RWPE1 (cell line): ENCODE measurements around the gene WDR5.
A peak's percentile ranks its signal among the peaks of the same experiment; 100 is the strongest.

Experiments used
- CTCF ChIA-PET: fragments of 350-600 bp; sonication (Branson Sonifier 250); formaldehyde crosslinking; extraction: SDS; loops from one replicate; lab custom pipeline; 2021; lab: Yijun Ruan, JAX
- POLR2A ChIA-PET: fragments of 400-600 bp; formaldehyde crosslinking; extraction: SDS; loops from one replicate; lab custom pipeline; 2020; ENCODE audit warnings: antibody characterized with exemption; ENCODE audit not compliant: low non-redundant PET; lab: Yijun Ruan, JAX
- DNase-seq: peaks from one replicate; pipeline ENCODE4 v3.0.0; 2012; ENCODE audit warnings: low spot score
- H3K27ac ChIP-seq: fragments of 450-650 bp; 2 replicates; pipeline ENCODE4 v1.5.1; 2017
- TF ChIP-seq, protein P1 (sequence below): fragments of 450-650 bp; conservative IDR thresholded peaks from 2 replicates; pipeline ENCODE4 v1.5.1; 2017; ENCODE audit warnings: low read depth, mild to moderate bottlenecking

WDR5 gene

DNA sequence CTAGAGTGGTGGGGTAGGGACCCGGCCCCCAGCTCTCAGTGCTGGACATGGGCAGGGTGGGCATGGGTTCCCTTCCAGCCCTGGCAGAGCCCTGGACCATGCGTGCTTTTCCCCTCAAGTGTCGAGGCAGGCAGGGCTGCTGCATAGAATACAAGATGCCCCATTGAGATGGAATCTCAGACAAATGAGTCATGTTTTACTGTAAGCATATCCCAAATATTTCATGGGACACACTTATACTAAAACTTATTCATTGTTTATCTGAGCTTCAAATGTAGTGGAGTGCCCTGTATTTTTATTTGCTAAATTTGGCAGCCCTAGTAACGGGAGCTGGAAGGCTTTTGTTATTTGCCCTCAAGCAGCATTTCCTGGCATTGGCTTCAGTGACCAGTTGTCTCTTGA lies 31.6 kb downstream of the WDR5 start:
- ChIA-PET CTCF (interaction anchor here (1.1 kb wide), 1 partner anchor 50 kb away, joined by 4 read pairs; no protein-coding TSS in a partner anchor), POLR2A (interaction anchor here (0.7 kb wide), 1 partner anchor 271 kb away, joined by 3 read pairs; no protein-coding TSS in a partner anchor)
- no peak overlapping the region; the same call in none of the 2 replicates for H3K27ac ChIP-seq
- TF ChIP-seq, protein P1, sequence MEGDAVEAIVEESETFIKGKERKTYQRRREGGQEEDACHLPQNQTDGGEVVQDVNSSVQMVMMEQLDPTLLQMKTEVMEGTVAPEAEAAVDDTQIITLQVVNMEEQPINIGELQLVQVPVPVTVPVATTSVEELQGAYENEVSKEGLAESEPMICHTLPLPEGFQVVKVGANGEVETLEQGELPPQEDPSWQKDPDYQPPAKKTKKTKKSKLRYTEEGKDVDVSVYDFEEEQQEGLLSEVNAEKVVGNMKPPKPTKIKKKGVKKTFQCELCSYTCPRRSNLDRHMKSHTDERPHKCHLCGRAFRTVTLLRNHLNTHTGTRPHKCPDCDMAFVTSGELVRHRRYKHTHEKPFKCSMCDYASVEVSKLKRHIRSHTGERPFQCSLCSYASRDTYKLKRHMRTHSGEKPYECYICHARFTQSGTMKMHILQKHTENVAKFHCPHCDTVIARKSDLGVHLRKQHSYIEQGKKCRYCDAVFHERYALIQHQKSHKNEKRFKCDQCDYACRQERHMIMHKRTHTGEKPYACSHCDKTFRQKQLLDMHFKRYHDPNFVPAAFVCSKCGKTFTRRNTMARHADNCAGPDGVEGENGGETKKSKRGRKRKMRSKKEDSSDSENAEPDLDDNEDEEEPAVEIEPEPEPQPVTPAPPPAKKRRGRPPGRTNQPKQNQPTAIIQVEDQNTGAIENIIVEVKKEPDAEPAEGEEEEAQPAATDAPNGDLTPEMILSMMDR = no peak
- no peak for DNase-seq

DNA sequence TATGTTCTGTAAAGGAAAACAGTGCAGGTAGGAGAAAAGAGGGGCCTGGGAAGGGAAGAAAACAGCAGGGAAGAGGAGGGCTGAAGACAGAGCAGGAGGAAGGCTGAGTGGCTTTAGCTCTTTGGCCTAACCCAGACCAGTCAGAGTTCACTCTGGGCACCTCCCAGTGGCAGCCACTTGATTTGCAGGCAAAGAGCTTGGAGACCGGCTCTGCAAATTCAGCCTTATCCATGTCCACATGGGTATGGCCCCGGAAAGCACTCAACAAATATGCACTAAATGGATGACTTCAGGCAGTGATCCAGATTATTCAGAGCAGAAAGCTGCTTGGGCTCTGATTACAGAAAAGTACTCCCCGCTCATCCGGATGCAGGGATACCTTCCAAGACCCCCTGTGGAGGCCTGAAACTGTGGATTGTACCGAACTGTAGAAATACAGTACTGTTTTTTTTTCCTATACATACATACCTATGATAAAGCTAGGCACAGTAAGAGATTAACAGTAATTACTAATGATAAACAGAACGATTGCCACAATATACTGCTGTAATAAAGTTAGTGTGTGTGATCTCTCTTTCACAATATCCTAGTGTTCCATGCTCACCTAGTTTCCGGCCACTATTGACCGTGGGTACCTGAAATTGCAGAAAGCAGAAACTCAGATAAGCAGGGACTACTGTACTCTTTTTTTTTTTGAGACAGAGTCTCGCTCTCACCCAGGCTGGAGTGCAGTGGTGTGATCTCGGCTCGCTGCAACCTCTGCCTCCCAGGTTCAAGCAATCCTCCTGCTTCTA lies 33.1 kb downstream of the WDR5 start:
- peak overlapping the region; percentile 21 for H3K27ac ChIP-seq
- ChIA-PET CTCF (interaction anchor here (0.6 to 4.0 kb wide), 6 partner anchors 49 to 983 kb away, joined by 3 to 65 read pairs (median 4); no protein-coding TSS in a partner anchor), POLR2A (no interaction called here)
- no peak for DNase-seq
- TF ChIP-seq, protein P1 = 0 out of 2 replicates have a peak, but pooled peaks have one; percentile 20

DNA sequence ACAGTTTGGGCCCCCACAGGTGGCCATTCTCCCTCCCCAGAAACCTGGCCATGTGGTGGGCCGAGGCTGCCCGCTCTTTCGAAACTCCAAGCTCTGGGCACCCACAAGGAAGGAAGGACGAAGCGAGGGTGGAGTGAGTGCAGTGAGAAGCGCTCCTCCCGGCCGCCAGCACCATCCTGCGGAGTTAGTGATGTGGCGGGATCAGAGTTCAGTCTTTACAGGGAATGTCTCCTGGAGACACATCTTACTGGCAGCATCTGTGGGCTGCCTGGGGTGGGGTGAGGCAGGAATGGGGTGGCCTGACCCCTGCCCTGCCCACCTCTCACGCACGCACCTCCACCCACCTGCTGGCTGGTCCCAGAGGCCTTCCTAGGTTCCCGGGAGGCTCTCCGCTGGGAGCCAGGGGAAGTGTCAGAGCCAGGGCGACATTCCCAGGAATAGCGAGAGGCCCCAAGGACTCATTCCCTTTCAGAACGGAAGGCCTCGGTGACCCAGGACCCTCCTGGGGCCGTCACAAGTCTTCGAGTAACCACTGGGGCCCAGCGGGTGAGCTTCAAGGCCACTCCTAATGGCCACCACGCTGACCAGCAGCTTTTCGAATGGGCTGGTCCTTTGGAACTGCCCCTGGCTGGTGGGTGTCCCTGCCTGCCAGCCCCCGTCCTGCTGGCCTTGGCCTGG lies 34.0 kb downstream of the WDR5 start:
- CTCF ChIA-PET = interaction anchor here (0.5 to 4.0 kb wide), 34 partner anchors 10 to 623 kb away, joined by 3 to 65 read pairs (median 6); no protein-coding TSS in a partner anchor
- peak overlapping the region; percentile 21 for H3K27ac ChIP-seq
- POLR2A ChIA-PET = no interaction called here

DNA sequence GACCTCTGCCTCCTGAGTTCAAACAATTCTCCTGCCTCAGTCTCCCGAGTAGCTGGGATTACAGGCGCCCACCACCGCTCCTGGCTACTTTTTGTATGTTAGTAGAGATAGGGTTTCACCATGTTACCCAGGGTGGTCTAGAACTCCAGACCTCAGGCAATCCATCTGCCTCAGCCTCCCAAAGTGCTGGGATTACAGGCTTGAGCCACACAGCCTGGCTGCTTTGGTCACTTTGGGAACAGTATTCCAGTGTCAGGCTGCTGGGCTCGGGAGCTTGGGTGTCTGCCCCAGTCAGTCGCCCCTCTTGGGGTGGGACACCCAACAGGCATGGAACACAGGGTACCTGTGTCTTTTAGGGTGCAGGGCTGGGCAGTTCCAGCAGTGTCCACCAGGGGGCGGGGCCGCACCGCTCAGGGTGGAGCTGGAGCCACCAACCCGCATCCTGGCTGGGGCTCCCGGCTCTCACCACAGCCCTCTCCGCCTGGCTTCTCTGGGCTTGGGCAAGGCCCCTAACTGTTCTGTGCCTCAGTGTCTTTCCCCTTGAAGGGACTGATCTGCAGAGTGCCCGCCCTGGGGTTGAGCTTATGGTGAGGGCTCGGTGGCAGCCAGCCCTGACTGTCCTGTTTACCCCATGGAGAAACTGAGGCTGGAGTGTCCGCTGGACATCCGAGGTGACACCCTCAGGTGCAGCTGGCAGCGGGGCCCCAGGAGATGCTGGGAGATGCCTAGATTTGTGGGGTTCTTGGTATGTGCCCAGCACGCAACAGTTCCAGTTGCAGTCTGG lies 34.8 kb downstream of the WDR5 start:
- no peak for DNase-seq
- H3K27ac ChIP-seq = no peak overlapping the region
- POLR2A ChIA-PET = interaction anchor here (1.1 kb wide), 1 partner anchor 154 kb away, joined by 5 read pairs; no protein-coding TSS in a partner anchor
- CTCF ChIA-PET = interaction anchor here (0.5 to 4.0 kb wide), 51 partner anchors 9 to 622 kb away, joined by 3 to 65 read pairs (median 5); no protein-coding TSS in a partner anchor
- TF ChIP-seq, protein P1 = no peak

More for the DNA sequence above, 34.0 kb downstream of the WDR5 start:
- TF ChIP-seq, protein P1 = no peak
- DNase-seq = no peak

DNA sequence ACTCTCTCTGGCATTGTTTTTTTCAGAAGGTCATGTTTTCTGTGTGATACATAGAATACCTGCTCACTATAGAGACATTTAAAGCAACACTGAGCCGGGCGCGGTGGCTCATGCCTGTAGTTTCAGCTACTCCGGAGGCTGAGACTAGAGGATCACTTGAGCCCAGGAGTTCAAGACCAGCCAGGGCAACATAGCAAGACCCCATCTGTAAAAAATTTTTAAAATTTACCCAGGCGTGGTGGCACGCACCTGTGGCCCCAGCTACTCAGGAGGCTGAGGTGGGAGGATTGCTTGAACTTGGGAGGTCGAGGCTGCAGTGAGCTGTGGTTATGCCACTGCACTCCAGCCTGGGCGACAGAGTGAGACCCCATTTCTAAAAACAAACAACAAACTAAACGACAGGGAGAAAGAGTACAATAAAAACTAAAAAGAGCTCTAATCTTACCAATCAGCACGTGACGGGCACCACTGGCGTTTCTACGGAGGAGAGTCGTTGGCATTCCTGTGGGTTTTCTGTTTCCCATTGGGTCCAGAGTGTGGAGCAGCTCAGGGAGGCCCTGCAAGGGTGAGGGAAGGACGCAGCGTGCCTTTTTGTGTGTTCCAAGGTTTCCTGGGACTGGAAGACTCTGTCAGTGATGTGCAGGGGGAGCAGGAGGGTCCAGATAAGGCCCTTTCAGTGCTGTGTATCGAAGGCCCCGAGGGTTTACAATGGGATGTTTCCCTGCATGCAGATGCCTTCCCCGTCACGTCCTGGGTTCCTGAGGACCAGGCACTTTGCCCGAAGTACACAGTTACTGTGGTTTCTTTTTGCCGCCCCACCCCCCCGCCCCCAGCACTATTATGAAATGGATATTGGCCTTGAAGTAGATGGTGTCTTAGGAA lies 35.7 kb downstream of the WDR5 start:
- H3K27ac ChIP-seq = no peak overlapping the region
- ChIA-PET CTCF (interaction anchor here (0.5 to 4.0 kb wide), 48 partner anchors 8 to 621 kb away, joined by 3 to 65 read pairs (median 5); no protein-coding TSS in a partner anchor), POLR2A (interaction anchor here (1.1 kb wide), 1 partner anchor 154 kb away, joined by 5 read pairs; no protein-coding TSS in a partner anchor)
- TF ChIP-seq, protein P1 = no peak
- no peak for DNase-seq
